OCI-LY7 (cell line): ENCODE results near the gene TMX4. TPM values are rescaled to one million over a fixed set of nuclear protein-coding genes. Genes with fewer than 3 reads are reported as not detected.

Experiments used
- BruUV-seq: library from RNA; stranded (reverse); fragments of 400-500 nt; replicated peaks from 2 replicates; lab custom pipeline; 2021; lab: Mats Ljungman, UMichigan
- CTCF ChIA-PET: fragments of 300-600 bp; sonication (Branson Sonifier 250); formaldehyde crosslinking; loops from one replicate; lab custom pipeline; 2022; ENCODE audit warnings: antibody characterized with exemption; ENCODE audit not compliant: unreplicated experiment; lab: Charles Lee
- POLR2A ChIA-PET: fragments of 300-600 bp; sonication (Branson Sonifier 250); formaldehyde crosslinking; loops from one replicate; lab custom pipeline; 2022; ENCODE audit warnings: antibody characterized with exemption; lab: Charles Lee
- DNase-seq: peaks from one replicate; pipeline ENCODE4 v3.0.0-alpha.2; 2015; ENCODE audit warnings: low spot score
- H2AFZ ChIP-seq: fragments of 200-600 bp; sonication (generic), shearing (Covaris generic); 2 replicates; pipeline ENCODE4 v1.6.1; 2014; ENCODE audit warnings: mild to moderate bottlenecking, antibody characterized with exemption, low read length, moderate library complexity
- H3K27ac ChIP-seq: fragments of 200-600 bp; sonication (generic); 2 replicates; pipeline ENCODE4 v1.5.1; 2014; ENCODE audit warnings: mixed run types, low read depth, mild to moderate bottlenecking, moderate library complexity, low read length, inconsistent platforms; ENCODE audit not compliant: poor library complexity, severe bottlenecking
- H3K36me3 ChIP-seq: fragments of 200-600 bp; sonication (generic); 2 replicates; pipeline ENCODE4 v1.6.1; 2014; ENCODE audit warnings: mild to moderate bottlenecking, antibody characterized with exemption, low read length, moderate library complexity, mixed read lengths; ENCODE audit not compliant: insufficient read depth
- H3K4me1 ChIP-seq: fragments of 200-600 bp; sonication (generic); 2 replicates; pipeline ENCODE4 v1.5.1; 2014; ENCODE audit warnings: mild to moderate bottlenecking, low read length; ENCODE audit not compliant: insufficient read depth, poor library complexity, severe bottlenecking
- H3K4me2 ChIP-seq: fragments of 200-600 bp; sonication (generic); 2 replicates; pipeline ENCODE4 v1.6.1; 2014; ENCODE audit warnings: mild to moderate bottlenecking, low read length
- H3K4me3 ChIP-seq: fragments of 200-600 bp; sonication (generic); 2 replicates; pipeline ENCODE4 v1.5.1; 2014; ENCODE audit warnings: mild to moderate bottlenecking, low read depth, low read length; ENCODE audit not compliant: poor library complexity, severe bottlenecking
- H3K79me2 ChIP-seq: fragments of 200-600 bp; sonication (generic); 2 replicates; pipeline ENCODE4 v1.6.1; 2016; ENCODE audit warnings: low read depth, mild to moderate bottlenecking, low read length, moderate library complexity, mixed read lengths; ENCODE audit not compliant: insufficient read depth
- H3K9me2 ChIP-seq: fragments of 200-600 bp; sonication (generic); 2 replicates; pipeline ENCODE4 v1.6.1; 2016; ENCODE audit warnings: mild to moderate bottlenecking, low read length, mixed read lengths; ENCODE audit not compliant: insufficient read depth
- H3K9me3 ChIP-seq: fragments of 200-600 bp; sonication (generic); 2 replicates; pipeline ENCODE4 v1.6.1; 2014; ENCODE audit warnings: mild to moderate bottlenecking, mixed run types, low read length, mixed read lengths
- H4K20me1 ChIP-seq: fragments of 200-600 bp; sonication (generic); 2 replicates; pipeline ENCODE4 v1.6.1; 2014; ENCODE audit warnings: mild to moderate bottlenecking, antibody characterized with exemption, low read length, moderate library complexity, mixed read lengths; ENCODE audit not compliant: insufficient read depth
- EZH2phosphoT487 ChIP-seq: fragments of 200-600 bp; sonication (generic); IDR thresholded peaks from 2 replicates; pipeline ENCODE4 v1.6.1; 2018; ENCODE audit warnings: low read depth, borderline replicate concordance, mild to moderate bottlenecking, mixed run types, antibody characterized with exemption, low read length, moderate library complexity, mixed read lengths
- intact Hi-C: fragments of 100-400 bp; cut with micrococcal nuclease; formaldehyde crosslinking; loops from one replicate; pipeline ENCODE4 v1.10.0; 2022; ENCODE audit not compliant: unreplicated experiment
- total RNA-seq, 2 experiments: library from RNA; depleted of rRNA in 1 of 2; stranded (reverse); fragments of >200 nt in 1 of 2; shearing (Covaris generic) in 1 of 2; gene quantifications; 2 replicates each; pipeline ENCODE4 v1.2.3, GENCODE V29; 2014 to 2022
- TF ChIP-seq, protein P1 (sequence below): fragments of 200-600 bp; sonication (generic); conservative IDR thresholded peaks from 2 replicates; pipeline ENCODE4 v1.5.1; 2014; ENCODE audit warnings: mild to moderate bottlenecking, antibody characterized with exemption, low read length, moderate library complexity, mixed read lengths

The TMX4 gene
- total RNA-seq, 2 experiments from 2014 or later, result 22.4 to 71.3 TPM

DNA sequence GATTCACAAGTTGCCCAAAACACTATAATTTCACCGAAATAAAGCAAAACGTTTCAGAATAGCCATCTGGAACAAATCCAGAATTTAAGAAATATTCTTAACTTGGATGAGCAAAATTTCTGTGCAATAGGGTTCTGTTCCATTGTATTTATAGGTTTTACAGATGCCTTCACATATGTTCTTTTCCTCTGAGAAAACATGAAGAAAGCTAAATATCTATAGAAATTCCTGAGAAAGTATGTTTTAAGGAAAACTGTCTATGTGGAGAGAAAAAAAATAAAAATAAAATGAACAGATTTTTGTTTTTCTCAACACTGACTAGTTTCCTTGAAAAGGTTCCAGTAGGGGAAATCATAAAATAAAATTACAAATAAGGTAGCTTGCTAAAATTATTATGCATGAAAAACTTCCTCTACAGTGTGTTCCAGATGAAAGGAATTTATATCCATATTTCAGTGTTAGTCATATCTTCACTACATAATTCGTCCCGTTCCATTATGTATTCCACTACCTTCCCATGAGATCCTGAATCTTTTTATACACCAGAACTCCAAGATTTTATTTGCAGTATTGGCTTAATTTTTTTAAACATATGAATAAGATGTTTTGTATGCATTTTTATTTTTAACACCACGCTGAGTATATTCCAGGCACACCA, 42.4 kb upstream of the TMX4 start:
- no peak overlapping the region for H3K4me3 ChIP-seq
- H3K27ac ChIP-seq, result no peak overlapping the region
- no peaks in the 10 kb centered on the region for H4K20me1 ChIP-seq
- no peak overlapping the region for H2AFZ ChIP-seq
- no peaks in the 10 kb centered on the region for H3K79me2 ChIP-seq
- no TSS peak for BruUV-seq
- no peak for TF ChIP-seq EZH2phosphoT487
- TF ChIP-seq, protein P1, sequence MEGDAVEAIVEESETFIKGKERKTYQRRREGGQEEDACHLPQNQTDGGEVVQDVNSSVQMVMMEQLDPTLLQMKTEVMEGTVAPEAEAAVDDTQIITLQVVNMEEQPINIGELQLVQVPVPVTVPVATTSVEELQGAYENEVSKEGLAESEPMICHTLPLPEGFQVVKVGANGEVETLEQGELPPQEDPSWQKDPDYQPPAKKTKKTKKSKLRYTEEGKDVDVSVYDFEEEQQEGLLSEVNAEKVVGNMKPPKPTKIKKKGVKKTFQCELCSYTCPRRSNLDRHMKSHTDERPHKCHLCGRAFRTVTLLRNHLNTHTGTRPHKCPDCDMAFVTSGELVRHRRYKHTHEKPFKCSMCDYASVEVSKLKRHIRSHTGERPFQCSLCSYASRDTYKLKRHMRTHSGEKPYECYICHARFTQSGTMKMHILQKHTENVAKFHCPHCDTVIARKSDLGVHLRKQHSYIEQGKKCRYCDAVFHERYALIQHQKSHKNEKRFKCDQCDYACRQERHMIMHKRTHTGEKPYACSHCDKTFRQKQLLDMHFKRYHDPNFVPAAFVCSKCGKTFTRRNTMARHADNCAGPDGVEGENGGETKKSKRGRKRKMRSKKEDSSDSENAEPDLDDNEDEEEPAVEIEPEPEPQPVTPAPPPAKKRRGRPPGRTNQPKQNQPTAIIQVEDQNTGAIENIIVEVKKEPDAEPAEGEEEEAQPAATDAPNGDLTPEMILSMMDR, result no peak
- H3K4me2 ChIP-seq, result no peak overlapping the region
- no peaks in the 10 kb centered on the region for H3K9me3 ChIP-seq
- no peaks in the 10 kb centered on the region for H3K9me2 ChIP-seq
- no peaks in the 10 kb centered on the region for H3K36me3 ChIP-seq
- no peaks in the 10 kb centered on the region for H3K4me1 ChIP-seq
- ChIA-PET CTCF (no interaction called here), POLR2A (interaction anchor here (0.7 kb wide), 1 partner anchor 64 kb away, joined by 3 read pairs; no protein-coding TSS in a partner anchor)
- intact Hi-C loops, result no loop called here
- no peak for DNase-seq

DNA sequence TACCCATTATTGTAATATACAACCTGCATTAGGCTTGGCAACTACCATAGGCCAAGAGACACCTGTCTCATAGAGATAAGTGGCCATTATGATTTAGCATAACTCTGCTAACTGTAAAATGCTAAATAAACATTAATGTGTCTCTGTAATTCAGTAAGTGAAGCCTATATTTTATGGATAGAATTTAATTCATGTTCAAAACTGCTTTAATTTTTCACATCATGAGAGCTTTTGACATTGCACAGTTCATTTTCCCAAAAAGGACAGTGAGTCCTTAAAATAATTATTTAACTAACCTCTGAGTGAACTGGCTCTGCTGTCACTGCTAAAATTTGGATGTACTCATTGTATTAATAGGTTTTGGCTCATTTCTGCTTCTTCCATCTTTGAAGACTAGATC, 41.4 kb upstream of the TMX4 start:
- Histone ChIP-seq H3K4me2 (no peak overlapping the region), H3K36me3 (no peaks in the 10 kb centered on the region), H3K9me3 (no peaks in the 10 kb centered on the region), H3K4me1 (no peaks in the 10 kb centered on the region), H3K79me2 (no peaks in the 10 kb centered on the region), H4K20me1 (no peaks in the 10 kb centered on the region), H2AFZ (no peak overlapping the region), H3K4me3 (no peak overlapping the region), H3K9me2 (no peaks in the 10 kb centered on the region), H3K27ac (no peak overlapping the region)
- intact Hi-C loops, result no loop called here
- no TSS peak for BruUV-seq
- no peak for TF ChIP-seq EZH2phosphoT487
- TF ChIP-seq, protein P1, result no peak
- no peak for DNase-seq
- ChIA-PET CTCF (no interaction called here), POLR2A (no interaction called here)

DNA sequence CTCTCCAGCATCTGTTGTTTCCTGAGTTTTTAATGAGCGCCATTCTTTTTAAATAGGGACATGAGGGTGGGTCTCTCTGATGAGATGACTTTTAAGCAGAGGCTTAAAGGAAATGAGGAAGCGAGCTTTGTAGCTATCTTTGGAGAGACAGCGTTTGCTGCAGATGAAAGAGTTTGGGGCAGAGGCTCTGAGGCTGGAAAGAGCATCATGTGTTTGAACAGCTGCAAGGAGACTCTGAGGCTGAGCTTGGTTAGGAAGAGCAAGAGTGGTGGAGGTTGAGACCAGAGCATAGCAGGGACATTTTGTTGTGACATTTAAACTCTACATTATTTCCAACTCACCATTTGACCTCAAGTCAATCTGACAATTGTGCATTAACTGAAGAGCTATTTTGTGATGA, 38.3 kb upstream of the TMX4 start:
- H3K9me2 ChIP-seq, result no peaks in the 10 kb centered on the region
- H2AFZ ChIP-seq, result no peak overlapping the region
- H4K20me1 ChIP-seq, result no peaks in the 10 kb centered on the region
- H3K79me2 ChIP-seq, result no peaks in the 10 kb centered on the region
- H3K4me3 ChIP-seq, result no peak overlapping the region
- H3K4me2 ChIP-seq, result no peak overlapping the region
- no peak overlapping the region for H3K27ac ChIP-seq
- peak; percentile 11 for DNase-seq
- H3K36me3 ChIP-seq, result no peaks in the 10 kb centered on the region
- BruUV-seq, result no TSS peak
- no peaks in the 10 kb centered on the region for H3K4me1 ChIP-seq
- intact Hi-C loops, result no loop called here
- ChIA-PET CTCF (no interaction called here), POLR2A (no interaction called here)
- TF ChIP-seq EZH2phosphoT487, result no peak
- TF ChIP-seq, protein P1, result no peak
- no peaks in the 10 kb centered on the region for H3K9me3 ChIP-seq
